BLaER1 (cell line): Measurements from ENCODE around the gene PCSK9.

ENCODE experiments used
- H3K27ac ChIP-seq: shearing (Covaris generic); formaldehyde crosslinking; 2 replicates; pipeline ENCODE4 v1.8.1; 2022
- H3K27me3 ChIP-seq: shearing (Covaris generic); formaldehyde crosslinking; 2 replicates; pipeline ENCODE4 v1.8.1; 2022
- H3K36me3 ChIP-seq: shearing (Covaris generic); formaldehyde crosslinking; 2 replicates; pipeline ENCODE4 v1.8.1; 2022
- H3K4me1 ChIP-seq: shearing (Covaris generic); formaldehyde crosslinking; 2 replicates; pipeline ENCODE4 v1.8.1; 2022
- H3K4me2 ChIP-seq: shearing (Covaris generic); formaldehyde crosslinking; 2 replicates; pipeline ENCODE4 v1.8.1; 2022
- H3K4me3 ChIP-seq: shearing (Covaris generic); formaldehyde crosslinking; 2 replicates; pipeline ENCODE4 v1.8.1; 2022
- H3K9ac ChIP-seq: shearing (Covaris generic); formaldehyde crosslinking; 2 replicates; pipeline ENCODE4 v1.8.1; 2022
- H3K9me3 ChIP-seq: shearing (Covaris generic); formaldehyde crosslinking; 2 replicates; pipeline ENCODE4 v1.8.1; 2022
- H4K20me1 ChIP-seq: shearing (Covaris generic); formaldehyde crosslinking; 2 replicates; pipeline ENCODE4 v1.8.1; 2022
- Cebpa-rat ChIP-seq: shearing (Covaris generic); IDR thresholded peaks from 2 replicates; pipeline ENCODE4 v1.8.1; 2022

Gene PCSK9

GRCh38 chr1:55074455-55074854 is 35.1 kb downstream of the PCSK9 start:
- Histone ChIP-seq H3K4me3 (no peak overlapping the region), H4K20me1 (peaks cover 8% of the 10 kb centered on the region), H3K9ac (no peak overlapping the region), H3K4me1 (no peaks in the 10 kb centered on the region), H3K27ac (no peak overlapping the region), H3K27me3 (no peaks in the 10 kb centered on the region), H3K36me3 (peaks cover 100% of the 10 kb centered on the region), H3K4me2 (no peak overlapping the region), H3K9me3 (no peaks in the 10 kb centered on the region)
- no peak for TF ChIP-seq Cebpa-rat

DNA sequence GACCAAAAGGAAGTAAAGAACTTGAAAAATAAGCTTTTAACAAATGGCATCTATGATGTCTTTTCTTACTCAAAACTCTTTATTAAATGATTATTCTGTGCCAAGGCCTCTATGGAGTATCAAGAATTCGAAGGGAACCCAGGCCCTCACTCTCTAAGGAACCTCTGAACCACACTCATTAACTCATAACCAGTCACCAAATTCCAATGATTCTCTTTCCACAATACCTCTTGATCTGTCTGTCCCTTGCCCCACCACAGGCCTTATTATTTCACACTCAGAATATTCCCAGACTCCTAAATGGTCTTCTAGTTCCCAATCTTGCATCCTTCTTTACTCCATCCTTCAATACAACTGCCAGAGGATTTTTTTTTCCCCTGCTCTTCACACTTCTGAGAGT is 37.0 kb downstream of the PCSK9 start:
- H3K9me3 ChIP-seq = no peaks in the 10 kb centered on the region
- H4K20me1 ChIP-seq = peaks cover 8% of the 10 kb centered on the region
- no peak overlapping the region for H3K27ac ChIP-seq
- H3K4me2 ChIP-seq = no peak overlapping the region
- no peak overlapping the region for H3K4me3 ChIP-seq
- H3K36me3 ChIP-seq = peaks cover 100% of the 10 kb centered on the region
- H3K4me1 ChIP-seq = no peaks in the 10 kb centered on the region
- no peaks in the 10 kb centered on the region for H3K27me3 ChIP-seq
- TF ChIP-seq Cebpa-rat = no peak
- no peak overlapping the region for H3K9ac ChIP-seq

DNA sequence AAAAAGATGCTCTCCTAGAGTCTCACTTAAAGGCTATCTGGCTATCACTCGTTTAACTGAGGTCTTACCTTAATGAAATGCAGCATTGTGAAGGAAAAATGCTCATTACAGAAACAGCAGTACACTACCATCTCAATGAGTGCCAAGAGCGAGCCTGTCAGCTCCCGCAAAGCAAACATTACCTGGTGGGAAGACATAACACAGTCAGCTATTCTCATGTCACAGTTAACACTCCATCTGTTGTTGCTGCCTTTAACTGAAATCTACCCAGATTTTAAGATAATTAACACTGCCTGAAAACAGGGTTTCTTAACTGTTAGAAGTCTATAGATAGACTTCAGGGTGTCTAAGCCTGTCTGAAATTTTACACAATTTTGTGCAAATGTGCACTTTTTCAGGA is 39.1 kb downstream of the PCSK9 start:
- TF ChIP-seq Cebpa-rat = no peak
- Histone ChIP-seq H3K4me2 (no peak overlapping the region), H3K4me3 (no peak overlapping the region), H3K4me1 (no peaks in the 10 kb centered on the region), H3K36me3 (peaks cover 97% of the 10 kb centered on the region), H3K27me3 (no peaks in the 10 kb centered on the region), H3K27ac (no peak overlapping the region), H3K9ac (no peak overlapping the region), H3K9me3 (no peaks in the 10 kb centered on the region), H4K20me1 (peaks cover 8% of the 10 kb centered on the region)

GRCh38 chr1:55079651-55080050 is 40.3 kb downstream of the PCSK9 start:
- H3K9ac ChIP-seq = no peak overlapping the region
- no peak overlapping the region for H3K4me3 ChIP-seq
- H3K36me3 ChIP-seq = peaks cover 97% of the 10 kb centered on the region
- TF ChIP-seq Cebpa-rat = no peak
- H3K27ac ChIP-seq = no peak overlapping the region
- H3K4me1 ChIP-seq = no peaks in the 10 kb centered on the region
- H3K9me3 ChIP-seq = no peaks in the 10 kb centered on the region
- H4K20me1 ChIP-seq = peaks cover 8% of the 10 kb centered on the region
- H3K27me3 ChIP-seq = no peaks in the 10 kb centered on the region
- no peak overlapping the region for H3K4me2 ChIP-seq

- Histone ChIP-seq H3K27ac (no peak overlapping the region), H3K9me3 (no peaks in the 10 kb centered on the region), H3K4me2 (no peak overlapping the region), H4K20me1 (peaks cover 4% of the 10 kb centered on the region), H3K27me3 (no peaks in the 10 kb centered on the region), H3K4me1 (no peaks in the 10 kb centered on the region), H3K9ac (no peak overlapping the region), H3K4me3 (no peak overlapping the region), H3K36me3 (peaks cover 97% of the 10 kb centered on the region)
- no peak for TF ChIP-seq Cebpa-rat
Measured at GRCh38 chr1:55081188-55081904, 42.0 kb downstream of the PCSK9 start.

DNA sequence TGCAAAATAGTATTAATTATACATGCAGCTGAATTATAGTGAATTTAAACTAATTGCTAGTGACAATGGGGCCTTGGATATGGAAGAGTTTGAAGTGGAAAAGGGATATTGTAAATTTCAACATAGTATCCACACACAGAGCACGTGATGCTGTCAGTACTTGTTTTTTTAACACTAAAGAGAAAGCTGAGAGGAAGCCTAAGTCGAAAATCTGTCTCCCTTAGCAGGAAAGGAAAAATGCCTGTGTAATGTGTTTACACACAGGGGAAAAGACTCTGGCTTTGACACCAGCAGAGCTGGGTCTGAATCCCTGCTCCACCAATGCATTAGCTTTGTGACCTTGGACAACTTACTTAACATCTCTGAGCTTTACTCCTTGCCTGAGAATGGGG is 42.6 kb downstream of the PCSK9 start:
- H3K4me1 ChIP-seq = no peaks in the 10 kb centered on the region
- H3K9ac ChIP-seq = no peak overlapping the region
- no peak for TF ChIP-seq Cebpa-rat
- H3K4me2 ChIP-seq = no peak overlapping the region
- no peak overlapping the region for H3K27ac ChIP-seq
- H3K27me3 ChIP-seq = no peaks in the 10 kb centered on the region
- no peak overlapping the region for H3K4me3 ChIP-seq
- H3K9me3 ChIP-seq = no peaks in the 10 kb centered on the region
- H4K20me1 ChIP-seq = no peaks in the 10 kb centered on the region; the same call in 1 of the 2 replicates
- H3K36me3 ChIP-seq = peaks cover 95% of the 10 kb centered on the region

DNA sequence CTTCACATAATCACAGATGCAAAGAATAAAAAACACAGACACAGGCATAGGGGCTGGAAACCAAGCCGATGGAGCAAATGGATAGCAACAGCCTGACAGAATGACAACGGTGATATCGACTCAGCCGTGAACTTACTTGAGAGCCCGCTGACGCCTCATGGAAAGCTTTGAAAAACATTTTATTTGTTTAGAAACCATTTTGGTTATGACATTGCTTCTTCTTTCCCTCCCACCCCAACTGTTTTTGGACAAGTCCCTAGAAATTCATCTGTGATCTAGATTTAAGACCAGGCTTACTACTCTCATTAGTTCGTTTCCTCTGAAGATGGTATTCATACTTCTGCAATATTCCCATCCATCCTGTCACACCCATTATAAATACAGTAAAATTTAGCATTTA is 44.9 kb downstream of the PCSK9 start:
- peaks cover 94% of the 10 kb centered on the region for H3K36me3 ChIP-seq
- H3K9ac ChIP-seq = no peak overlapping the region
- H3K27ac ChIP-seq = no peak overlapping the region
- no peak overlapping the region for H3K4me3 ChIP-seq
- TF ChIP-seq Cebpa-rat = no peak
- peaks cover 17% of the 10 kb centered on the region for H3K4me1 ChIP-seq
- H3K27me3 ChIP-seq = no peaks in the 10 kb centered on the region
- H3K4me2 ChIP-seq = no peak overlapping the region
- peaks cover 17% of the 10 kb centered on the region; the same call in 1 of the 2 replicates for H4K20me1 ChIP-seq
- no peaks in the 10 kb centered on the region for H3K9me3 ChIP-seq

GRCh38 chr1:55087439-55087838 is 48.1 kb downstream of the PCSK9 start:
- peaks cover 92% of the 10 kb centered on the region for H3K36me3 ChIP-seq
- H3K4me2 ChIP-seq = no peak overlapping the region
- no peak overlapping the region for H3K9ac ChIP-seq
- H3K27me3 ChIP-seq = no peaks in the 10 kb centered on the region
- no peak overlapping the region for H3K4me3 ChIP-seq
- peaks cover 17% of the 10 kb centered on the region; the same call in 1 of the 2 replicates for H4K20me1 ChIP-seq
- no peak overlapping the region for H3K27ac ChIP-seq
- TF ChIP-seq Cebpa-rat = no peak
- peaks cover 17% of the 10 kb centered on the region for H3K4me1 ChIP-seq
- H3K9me3 ChIP-seq = no peaks in the 10 kb centered on the region

DNA sequence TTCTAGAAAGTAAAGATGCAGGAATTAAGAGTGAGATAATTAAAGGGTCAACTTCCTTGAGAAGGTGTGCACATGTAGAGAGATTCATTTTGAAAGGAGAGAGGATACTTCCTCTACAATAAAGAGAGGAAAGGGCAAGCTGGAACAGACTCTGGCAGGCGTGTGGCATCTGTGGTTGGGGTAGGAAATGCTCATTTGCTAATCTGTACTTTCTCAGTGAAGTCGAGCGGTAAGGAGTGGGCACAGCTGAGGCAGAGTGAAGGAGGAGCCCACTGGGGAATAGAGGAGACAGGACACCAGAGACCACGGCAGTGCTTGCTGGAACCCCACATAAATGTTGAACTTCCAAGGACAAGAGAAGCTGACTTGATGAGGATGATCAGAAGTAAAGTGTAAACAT is 49.1 kb downstream of the PCSK9 start:
- Histone ChIP-seq H3K27me3 (no peaks in the 10 kb centered on the region), H3K4me1 (peaks cover 17% of the 10 kb centered on the region), H3K9ac (no peak overlapping the region), H3K36me3 (peaks cover 93% of the 10 kb centered on the region), H4K20me1 (peaks cover 17% of the 10 kb centered on the region; the same call in 1 of the 2 replicates), H3K4me3 (no peak overlapping the region), H3K9me3 (no peaks in the 10 kb centered on the region), H3K27ac (no peak overlapping the region), H3K4me2 (peak overlapping the region; percentile 62)
- no peak for TF ChIP-seq Cebpa-rat

GRCh38 chr1:55089683-55090082 is 50.3 kb downstream of the PCSK9 start:
- no peak for TF ChIP-seq Cebpa-rat
- no peak overlapping the region for H3K27ac ChIP-seq
- no peak overlapping the region for H3K4me2 ChIP-seq
- peaks cover 17% of the 10 kb centered on the region for H3K4me1 ChIP-seq
- H4K20me1 ChIP-seq = peaks cover 22% of the 10 kb centered on the region; the same call in 1 of the 2 replicates
- H3K27me3 ChIP-seq = no peaks in the 10 kb centered on the region
- no peaks in the 10 kb centered on the region for H3K9me3 ChIP-seq
- no peak overlapping the region for H3K4me3 ChIP-seq
- peaks cover 94% of the 10 kb centered on the region for H3K36me3 ChIP-seq
- no peak overlapping the region for H3K9ac ChIP-seq

GRCh38 chr1:55092475-55092874 is 53.1 kb downstream of the PCSK9 start:
- no peak overlapping the region for H3K4me2 ChIP-seq
- H3K9ac ChIP-seq = no peak overlapping the region
- no peak for TF ChIP-seq Cebpa-rat
- no peak overlapping the region for H3K4me3 ChIP-seq
- H3K36me3 ChIP-seq = peaks cover 95% of the 10 kb centered on the region
- H3K27me3 ChIP-seq = peaks cover 5% of the 10 kb centered on the region; the same call in 1 of the 2 replicates
- H3K9me3 ChIP-seq = no peaks in the 10 kb centered on the region
- no peak overlapping the region for H3K27ac ChIP-seq
- H4K20me1 ChIP-seq = peaks cover 24% of the 10 kb centered on the region; the same call in 1 of the 2 replicates
- peaks cover 17% of the 10 kb centered on the region for H3K4me1 ChIP-seq
